HCT116 (cell line): ENCODE data around the gene KAZN. TPM values are rescaled to one million over a fixed set of nuclear protein-coding genes. Genes with fewer than 3 reads are reported as not detected.

Source experiments
- ATAC-seq: fragments of 200-7000 bp; cut with Tn5 transposase; 2 replicates; pipeline ENCODE4 v1.9.1; 2020; ENCODE audit warnings: mild to moderate bottlenecking, moderate library complexity
- BruUV-seq: library from RNA; stranded (reverse); fragments of 400-500 nt; replicated peaks from 2 replicates; lab custom pipeline; 2021; lab: Mats Ljungman, UMichigan
- CTCF ChIA-PET: fragments of 300-600 bp; sonication (Branson Sonifier 250); formaldehyde crosslinking; loops from one replicate; lab custom pipeline; 2021; ENCODE audit warnings: antibody characterized with exemption; lab: Charles Lee
- POLR2A ChIA-PET: fragments of 300-600, 350-600 bp; sonication (Branson Sonifier 250); formaldehyde crosslinking; loops from one replicate; lab custom pipeline; 2021; ENCODE audit warnings: antibody characterized with exemption; lab: Charles Lee
- RAD21 ChIA-PET, 2 experiments: fragments of 300-600 bp; sonication (Branson Sonifier 250); formaldehyde crosslinking; loops; one replicate each; lab custom pipeline; 2023; ENCODE audit warnings: low total read pairs in 2 of 2; ENCODE audit not compliant: uncharacterized antibody in 2 of 2, unreplicated experiment in 2 of 2, low non-redundant PET in 1 of 2; lab: Charles Lee
- DNase-seq: peaks from one replicate; pipeline ENCODE4 v3.0.0-alpha.2; 2010; ENCODE audit warnings: low read depth, low spot score
- H2AFZ ChIP-seq: fragments of 200-600 bp; shearing (Covaris generic), sonication (generic); 2 replicates; pipeline ENCODE4 v1.6.1; 2017; ENCODE audit warnings: low read depth, mixed run types, mixed read lengths, antibody characterized with exemption, low read length; ENCODE audit not compliant: poor library complexity, severe bottlenecking
- H3K27ac ChIP-seq: 2 replicates; pipeline ENCODE4 v1.5.1; 2012; ENCODE audit warnings: low read depth, low read length
- H3K27me3 ChIP-seq: fragments of 200-600 bp; sonication (generic); 2 replicates; pipeline ENCODE4 v1.6.1; 2016; ENCODE audit warnings: mixed run types, low read length, mixed read lengths; ENCODE audit not compliant: insufficient read depth
- H3K36me3 ChIP-seq, 2 experiments: fragments of 200-500 bp in 1 of 2; fragments of 200-600 bp in 1 of 2; sonication (Bioruptor generic) in 1 of 2; sonication (generic) in 1 of 2; 2 replicates each; pipeline versions ENCODE4 v1.5.1 to v1.6.1; 2014 to 2016; ENCODE audit warnings: low read length in 2 of 2, inconsistent platforms in 1 of 2, mixed read lengths in 1 of 2, mixed run types in 1 of 2; ENCODE audit not compliant: insufficient read depth in 2 of 2, control insufficient read depth in 1 of 2
- H3K4me1 ChIP-seq, 2 experiments: fragments of 200-600 bp in 1 of 2; sonication (generic) in 1 of 2; 2 replicates each; pipeline versions ENCODE4 v1.5.1 to v1.6.1; 2012 to 2017; ENCODE audit warnings: low read length in 2 of 2, inconsistent platforms in 1 of 2, mild to moderate bottlenecking in 1 of 2, mixed read lengths in 1 of 2, mixed run types in 1 of 2, moderate library complexity in 1 of 2; ENCODE audit not compliant: insufficient read depth in 2 of 2, control insufficient read depth in 1 of 2
- H3K4me2 ChIP-seq: fragments of 200-600 bp; sonication (generic); 2 replicates; pipeline ENCODE4 v1.6.1; 2017; ENCODE audit warnings: mixed run types, low read length, mixed read lengths
- H3K4me3 ChIP-seq, 2 experiments: fragments of 200-600 bp in 1 of 2; sonication (generic) in 1 of 2; replicated peaks in 1 of 2; 2 replicates each; pipeline ENCODE4 v1.5.1; 2011 to 2016; ENCODE audit warnings: low read length in 2 of 2, control low read depth in 1 of 2, low read depth in 1 of 2, mild to moderate bottlenecking in 1 of 2, mixed read lengths in 1 of 2, mixed run types in 1 of 2
- H3K79me2 ChIP-seq: fragments of 200-600 bp; sonication (generic); 2 replicates; pipeline ENCODE4 v1.6.1; 2017; ENCODE audit warnings: mild to moderate bottlenecking, mixed run types, low read length, moderate library complexity, mixed read lengths; ENCODE audit not compliant: insufficient read depth
- H3K9ac ChIP-seq: fragments of 200-600 bp; sonication (generic); 2 replicates; pipeline ENCODE4 v1.6.1; 2016; ENCODE audit warnings: low read length, mixed read lengths
- H3K9me2 ChIP-seq: fragments of 200-600 bp; sonication (generic), shearing (Covaris generic); 2 replicates; pipeline ENCODE4 v1.6.1; 2017; ENCODE audit warnings: mixed run types, mild to moderate bottlenecking, moderate library complexity; ENCODE audit not compliant: insufficient read depth
- H3K9me3 ChIP-seq, 2 experiments: fragments of 200-500 bp in 1 of 2; fragments of 200-600 bp in 1 of 2; sonication (Bioruptor generic) in 1 of 2; sonication (generic) in 1 of 2; 2 replicates each; pipeline ENCODE4 v1.6.1; 2014 to 2017; ENCODE audit warnings: low read length in 2 of 2, mixed read lengths in 2 of 2, inconsistent platforms in 1 of 2, low read depth in 1 of 2, mild to moderate bottlenecking in 1 of 2, mixed run types in 1 of 2, moderate library complexity in 1 of 2; ENCODE audit not compliant: control insufficient read depth in 1 of 2, insufficient read depth in 1 of 2
- H4K20me1 ChIP-seq: fragments of 200-600 bp; sonication (generic), shearing (Covaris generic); 2 replicates; pipeline ENCODE4 v1.6.1; 2017; ENCODE audit warnings: mixed run types, mild to moderate bottlenecking, moderate library complexity; ENCODE audit not compliant: insufficient read depth
- EZH2 ChIP-seq: fragments of 200-600 bp; sonication (generic); IDR thresholded peaks from 2 replicates; pipeline ENCODE4 v1.6.1; 2017; ENCODE audit warnings: antibody characterized with exemption, mixed run types
- EZH2phosphoT487 ChIP-seq: fragments of 200-600 bp; IDR thresholded peaks from 2 replicates; pipeline ENCODE4 v1.6.1; 2018; ENCODE audit warnings: antibody characterized with exemption, borderline replicate concordance
- JUND ChIP-seq: IDR thresholded peaks from 2 replicates; pipeline ENCODE4 v1.6.1; 2012
- MAX ChIP-seq: IDR thresholded peaks from 2 replicates; pipeline ENCODE4 v1.6.1; 2012
- SIN3A ChIP-seq: IDR thresholded peaks from 2 replicates; pipeline ENCODE4 v1.6.1; 2012; ENCODE audit warnings: low read depth
- SRF ChIP-seq: IDR thresholded peaks from 2 replicates; pipeline ENCODE4 v1.6.1; 2012; ENCODE audit warnings: low read depth
- intact Hi-C: fragments of 100-400 bp; cut with micrococcal nuclease; formaldehyde crosslinking; loops from 2 replicates; pipeline ENCODE4 v1.10.0; 2022
- total RNA-seq: library from RNA; stranded (reverse); gene quantifications from one replicate; pipeline ENCODE4 v1.2.1, GENCODE V29; 2021; ENCODE audit not compliant: unreplicated experiment
- TF ChIP-seq, protein P1 (sequence below): IDR thresholded peaks from 2 replicates; pipeline ENCODE4 v1.6.1; 2012

Gene KAZN
- total RNA-seq, 1 experiment from 2014 or later = 13.4 TPM

GRCh38 chr1:14777516-14778506, 179.3 kb downstream of the KAZN start (continued):
- TF ChIP-seq, protein P1, sequence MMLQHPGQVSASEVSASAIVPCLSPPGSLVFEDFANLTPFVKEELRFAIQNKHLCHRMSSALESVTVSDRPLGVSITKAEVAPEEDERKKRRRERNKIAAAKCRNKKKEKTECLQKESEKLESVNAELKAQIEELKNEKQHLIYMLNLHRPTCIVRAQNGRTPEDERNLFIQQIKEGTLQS = no peak
- TF ChIP-seq EZH2phosphoT487 = no peak

DNA sequence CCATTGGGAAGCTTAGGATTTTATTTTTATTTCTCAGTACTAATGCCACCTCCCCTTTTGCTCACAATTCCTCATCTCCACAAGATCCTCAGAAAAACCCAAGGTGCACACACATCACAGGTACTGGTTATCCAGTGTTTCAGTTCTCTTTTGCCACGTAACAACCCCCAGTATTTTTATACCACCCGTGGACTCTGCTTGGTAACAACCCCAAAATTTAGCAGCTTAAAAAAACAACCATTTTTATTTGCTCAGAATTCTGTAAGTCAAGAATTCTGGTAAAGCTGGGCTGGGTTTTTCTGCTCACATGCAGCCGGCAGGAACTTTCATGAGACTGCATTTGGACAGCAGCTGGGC, 180.0 kb downstream of the KAZN start:
- H4K20me1 ChIP-seq = no peaks in the 10 kb centered on the region
- no peak overlapping the region for H3K4me2 ChIP-seq
- H3K36me3 ChIP-seq = no peaks in the 10 kb centered on the region
- no peak overlapping the region for H2AFZ ChIP-seq
- H3K79me2 ChIP-seq = no peaks in the 10 kb centered on the region
- H3K9me3 ChIP-seq = no peaks in the 10 kb centered on the region
- ChIA-PET CTCF (interaction anchor here (1.0 to 2.8 kb wide), 8 partner anchors 8 to 813 kb away, joined by 3 to 12 read pairs (median 6); no protein-coding TSS in a partner anchor), POLR2A (no interaction called here), RAD21 (interaction anchor here in 1 of 2 experiments (0.6 kb wide), 2 partner anchors 249 to 250 kb away, joined by 3 read pairs; no protein-coding TSS in a partner anchor)
- TF ChIP-seq MAX = no peak
- TF ChIP-seq SRF = no peak
- no peak for TF ChIP-seq EZH2
- TF ChIP-seq SIN3A = no peak
- no peak for TF ChIP-seq JUND
- no peaks in the 10 kb centered on the region for H3K27me3 ChIP-seq
- no peak overlapping the region for H3K27ac ChIP-seq
- H3K9me2 ChIP-seq = no peaks in the 10 kb centered on the region
- no peak for DNase-seq
- no peak overlapping the region for H3K9ac ChIP-seq
- H3K4me1 ChIP-seq = no peaks in the 10 kb centered on the region
- H3K4me3 ChIP-seq = no peak overlapping the region
- intact Hi-C loops = loop anchor here (2.0 to 10.0 kb wide), 3 partner anchors 248 to 326 kb away; no protein-coding TSS in a partner anchor
- ATAC-seq = no peak
- no TSS peak for BruUV-seq
